Dendritic cell treated with granulocyte-macrophage colony-stimulating factor and Interleukin-4, amounts not matched to agents 40 ng/mL and 50 ng/mL, for 4 days (primary cell): Measurements from ENCODE around the gene ZFHX3.

Experiments
- H3K27ac Mint-ChIP-seq: one replicate; pipeline ENCODE4 v1.8.0; 2022; ENCODE audit warnings: mild to moderate bottlenecking, mixed read lengths
- H3K27me3 Mint-ChIP-seq: one replicate; pipeline ENCODE4 v1.8.0; 2022; ENCODE audit warnings: mild to moderate bottlenecking, mixed read lengths
- H3K36me3 Mint-ChIP-seq: one replicate; pipeline ENCODE4 v1.8.0; 2022; ENCODE audit warnings: low read depth, mixed read lengths
- H3K4me1 Mint-ChIP-seq: one replicate; pipeline ENCODE4 v1.8.0; 2022; ENCODE audit warnings: low read depth, mixed read lengths
- H3K4me3 Mint-ChIP-seq: one replicate; pipeline ENCODE4 v1.8.0; 2022; ENCODE audit warnings: mild to moderate bottlenecking, moderate library complexity, mixed read lengths
- H3K9me3 Mint-ChIP-seq: one replicate; pipeline ENCODE4 v1.8.0; 2022; ENCODE audit warnings: mixed read lengths
- intact Hi-C: fragments of 100-400 bp; cut with micrococcal nuclease; formaldehyde crosslinking; loops from one replicate; pipeline ENCODE4 v1.15.0; 2022

The ZFHX3 gene

GRCh38 chr16:72832621-72833248, 215.2 kb downstream of the ZFHX3 start:
- Mint-ChIP-seq H3K4me3 (no peak overlapping the region), H3K4me1 (no peaks in the 10 kb centered on the region), H3K36me3 (peaks cover 34% of the 10 kb centered on the region), H3K27me3 (no peaks in the 10 kb centered on the region), H3K9me3 (no peaks in the 10 kb centered on the region), H3K27ac (no peak overlapping the region)
- intact Hi-C loops, result loop anchor here (1.0 to 5.0 kb wide), 2 partner anchors 215 to 364 kb away; partner anchors contain the start of gene ZFHX3

DNA sequence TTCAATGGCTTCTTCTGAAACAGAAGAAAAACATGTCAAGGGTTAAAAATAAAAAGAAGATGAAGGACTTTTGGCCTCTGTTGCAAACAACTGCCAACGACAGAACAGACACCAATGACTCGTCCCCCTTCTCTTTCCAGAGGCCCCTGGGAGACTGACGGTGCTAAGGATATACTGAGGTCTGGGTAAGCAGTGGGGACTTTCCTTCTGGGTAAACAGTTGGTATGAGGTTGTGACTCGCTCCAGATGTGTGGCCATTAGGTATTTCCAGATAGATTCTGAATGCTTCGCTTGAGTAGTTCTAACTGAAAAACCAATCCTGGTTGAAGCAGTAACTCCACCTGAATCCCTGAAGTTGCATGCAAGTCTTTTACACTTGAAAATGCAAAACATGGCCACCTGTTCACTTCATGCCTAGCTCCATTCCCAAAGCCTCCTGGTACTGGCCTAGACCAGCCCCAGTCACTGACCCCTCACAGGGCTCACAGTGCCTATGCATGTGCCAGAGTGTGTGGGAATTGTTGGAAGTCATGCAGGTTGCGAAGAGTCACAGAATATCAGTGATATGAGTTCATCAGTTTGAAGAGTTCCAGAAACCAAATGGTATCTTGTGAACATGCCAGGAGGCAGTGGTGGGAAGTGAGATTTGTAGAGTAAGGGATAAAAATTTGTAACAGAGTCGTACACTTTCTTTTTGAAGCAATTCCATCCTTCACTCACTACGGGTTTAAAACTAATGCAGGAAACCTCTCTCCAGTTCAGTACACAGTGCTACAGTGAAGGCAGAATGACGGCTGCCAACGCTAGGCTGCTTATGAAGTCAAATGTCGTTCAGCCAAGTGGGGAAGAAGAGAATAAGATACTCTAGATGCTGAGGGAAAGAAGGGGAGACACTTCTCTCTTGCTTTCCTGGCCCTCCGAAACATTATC, 217.8 kb downstream of the ZFHX3 start:
- Mint-ChIP-seq H3K36me3 (peaks cover 37% of the 10 kb centered on the region), H3K4me3 (no peak overlapping the region), H3K9me3 (no peaks in the 10 kb centered on the region), H3K27me3 (no peaks in the 10 kb centered on the region), H3K4me1 (no peaks in the 10 kb centered on the region), H3K27ac (no peak overlapping the region)
- intact Hi-C loops, result loop anchor here (5.0 kb wide), 1 partner anchor 217 kb away; the partner anchor contains the start of gene ZFHX3

DNA sequence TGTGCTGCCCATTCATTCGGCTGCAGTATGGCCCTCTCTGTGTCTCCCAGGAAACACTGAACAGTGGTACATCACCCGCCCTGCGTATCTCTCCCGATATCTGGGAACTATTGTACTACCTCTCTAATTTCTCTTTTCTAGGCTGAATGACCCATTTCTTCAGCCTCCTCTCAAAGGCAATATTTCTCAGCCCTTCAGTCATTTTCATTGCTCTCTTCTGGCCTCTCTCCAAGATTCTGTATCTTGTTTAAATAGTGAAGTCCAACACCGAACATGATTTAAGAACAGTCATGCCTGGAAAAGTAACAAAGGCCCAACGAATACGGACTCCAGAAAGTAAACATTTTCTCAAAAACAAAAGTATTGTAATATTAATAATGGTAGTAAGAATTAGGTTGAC, 220.1 kb downstream of the ZFHX3 start:
- Mint-ChIP-seq H3K4me3 (no peak overlapping the region), H3K4me1 (no peaks in the 10 kb centered on the region), H3K27me3 (no peaks in the 10 kb centered on the region), H3K36me3 (peaks cover 37% of the 10 kb centered on the region), H3K9me3 (no peaks in the 10 kb centered on the region), H3K27ac (no peak overlapping the region)
- intact Hi-C loops, result no loop called here

DNA sequence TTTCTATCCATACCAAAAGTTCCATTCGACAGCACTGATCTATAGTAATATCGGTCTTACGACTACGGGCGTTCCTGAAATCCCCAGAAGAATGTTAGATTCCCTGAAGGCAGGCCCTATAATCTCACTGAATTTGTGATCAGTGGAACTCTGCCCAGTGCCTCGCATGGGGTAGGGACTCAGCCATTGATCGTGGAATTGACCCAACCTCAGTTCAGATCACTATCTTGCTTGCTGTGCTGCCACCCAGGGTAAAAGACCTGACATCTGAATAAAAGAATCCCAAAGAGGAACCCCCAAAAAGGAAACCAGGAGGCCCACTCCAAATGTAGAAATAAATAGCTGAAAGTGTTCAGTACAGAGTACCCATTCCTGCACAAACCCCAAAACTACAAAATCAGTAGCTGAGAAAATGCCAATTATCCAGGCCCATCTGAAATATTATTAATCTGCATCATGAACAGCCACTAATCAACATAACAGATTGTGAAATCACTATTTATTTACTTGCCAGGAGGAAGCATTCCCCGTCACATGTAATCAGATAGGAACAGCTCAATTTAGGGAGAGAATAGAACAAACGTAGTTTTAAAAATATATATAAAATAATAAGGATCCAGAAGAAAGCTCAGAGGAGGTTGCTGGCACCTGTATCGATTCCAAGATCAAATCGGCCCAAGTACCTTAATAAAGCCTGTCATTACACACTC, 221.9 kb downstream of the ZFHX3 start:
- intact Hi-C loops, result no loop called here
- no peaks in the 10 kb centered on the region for H3K9me3 Mint-ChIP-seq
- peaks cover 37% of the 10 kb centered on the region for H3K36me3 Mint-ChIP-seq
- H3K27ac Mint-ChIP-seq, result no peak overlapping the region
- H3K4me3 Mint-ChIP-seq, result no peak overlapping the region
- no peaks in the 10 kb centered on the region for H3K27me3 Mint-ChIP-seq
- H3K4me1 Mint-ChIP-seq, result no peaks in the 10 kb centered on the region

- H3K27ac Mint-ChIP-seq, result no peak overlapping the region
- intact Hi-C loops, result no loop called here
- H3K36me3 Mint-ChIP-seq, result peaks cover 30% of the 10 kb centered on the region
- no peaks in the 10 kb centered on the region for H3K4me1 Mint-ChIP-seq
- no peak overlapping the region for H3K4me3 Mint-ChIP-seq
- H3K27me3 Mint-ChIP-seq, result no peaks in the 10 kb centered on the region
- no peaks in the 10 kb centered on the region for H3K9me3 Mint-ChIP-seq
Observed at GRCh38 chr16:72824761-72825160, 223.2 kb downstream of the ZFHX3 start.

- Mint-ChIP-seq H3K9me3 (no peaks in the 10 kb centered on the region), H3K27me3 (no peaks in the 10 kb centered on the region), H3K36me3 (peaks cover 23% of the 10 kb centered on the region), H3K4me1 (no peaks in the 10 kb centered on the region), H3K4me3 (no peak overlapping the region), H3K27ac (no peak overlapping the region)
- intact Hi-C loops, result no loop called here
Observed at GRCh38 chr16:72824027-72824426, 223.9 kb downstream of the ZFHX3 start.

GRCh38 chr16:72821185-72821950, 226.6 kb downstream of the ZFHX3 start:
- intact Hi-C loops, result no loop called here
- H3K4me1 Mint-ChIP-seq, result no peaks in the 10 kb centered on the region
- H3K9me3 Mint-ChIP-seq, result no peaks in the 10 kb centered on the region
- peaks cover 9% of the 10 kb centered on the region for H3K36me3 Mint-ChIP-seq
- no peaks in the 10 kb centered on the region for H3K27me3 Mint-ChIP-seq
- no peak overlapping the region for H3K4me3 Mint-ChIP-seq
- no peak overlapping the region for H3K27ac Mint-ChIP-seq

DNA sequence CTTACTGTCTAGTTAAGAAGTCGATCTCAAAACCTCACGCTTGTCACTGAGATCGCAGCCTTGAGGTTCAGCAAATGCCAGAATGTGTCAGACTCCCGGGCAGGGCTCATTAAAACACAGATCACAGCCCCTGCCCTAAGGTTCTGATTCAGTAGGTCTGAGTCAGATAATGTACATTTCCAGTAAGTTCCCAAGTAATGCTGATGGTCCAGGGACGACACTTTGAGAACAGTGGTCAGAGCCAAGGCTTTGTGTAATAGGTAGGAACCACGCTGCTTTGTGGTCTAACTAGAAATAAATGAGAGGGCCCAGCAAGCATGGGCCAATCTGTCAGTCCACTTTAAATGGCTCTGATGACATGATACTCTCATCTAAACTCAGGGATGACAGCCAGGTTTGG, 228.6 kb downstream of the ZFHX3 start:
- Mint-ChIP-seq H3K27me3 (no peaks in the 10 kb centered on the region), H3K9me3 (no peaks in the 10 kb centered on the region), H3K4me1 (peaks cover under 1% of the 10 kb centered on the region), H3K27ac (no peak overlapping the region), H3K4me3 (no peak overlapping the region), H3K36me3 (peaks cover 9% of the 10 kb centered on the region)
- intact Hi-C loops, result no loop called here

GRCh38 chr16:72818236-72818845, 229.6 kb downstream of the ZFHX3 start:
- intact Hi-C loops, result no loop called here
- Mint-ChIP-seq H3K4me3 (no peak overlapping the region), H3K9me3 (no peaks in the 10 kb centered on the region), H3K4me1 (peaks cover 11% of the 10 kb centered on the region), H3K27me3 (no peaks in the 10 kb centered on the region), H3K27ac (no peak overlapping the region), H3K36me3 (peaks cover 9% of the 10 kb centered on the region)

GRCh38 chr16:72815348-72816318, 232.3 kb downstream of the ZFHX3 start:
- Mint-ChIP-seq H3K9me3 (no peaks in the 10 kb centered on the region), H3K36me3 (peaks cover 29% of the 10 kb centered on the region), H3K4me3 (no peak overlapping the region), H3K4me1 (peaks cover 13% of the 10 kb centered on the region), H3K27me3 (no peaks in the 10 kb centered on the region), H3K27ac (no peak overlapping the region)
- intact Hi-C loops, result no loop called here

- H3K4me1 Mint-ChIP-seq, result peaks cover 13% of the 10 kb centered on the region
- peaks cover 42% of the 10 kb centered on the region for H3K36me3 Mint-ChIP-seq
- H3K27me3 Mint-ChIP-seq, result no peaks in the 10 kb centered on the region
- H3K27ac Mint-ChIP-seq, result no peak overlapping the region
- no peak overlapping the region for H3K4me3 Mint-ChIP-seq
- intact Hi-C loops, result no loop called here
- H3K9me3 Mint-ChIP-seq, result no peaks in the 10 kb centered on the region
Observed at GRCh38 chr16:72814226-72814625, 233.7 kb downstream of the ZFHX3 start.

- intact Hi-C loops, result no loop called here
- H3K27me3 Mint-ChIP-seq, result no peaks in the 10 kb centered on the region
- peaks cover 13% of the 10 kb centered on the region for H3K4me1 Mint-ChIP-seq
- H3K27ac Mint-ChIP-seq, result no peak overlapping the region
- H3K9me3 Mint-ChIP-seq, result no peaks in the 10 kb centered on the region
- H3K4me3 Mint-ChIP-seq, result no peak overlapping the region
- peaks cover 46% of the 10 kb centered on the region for H3K36me3 Mint-ChIP-seq
Observed at GRCh38 chr16:72812672-72813071, 235.3 kb downstream of the ZFHX3 start.
